HPDE6-E6E7 (cell line): ENCODE data around the gene HAL.

Experiments used
- DNase-seq: peaks from one replicate; pipeline ENCODE4 v3.0.0; 2011; ENCODE audit warnings: missing footprints; ENCODE audit errors: extremely low spot score

HAL gene

DNA sequence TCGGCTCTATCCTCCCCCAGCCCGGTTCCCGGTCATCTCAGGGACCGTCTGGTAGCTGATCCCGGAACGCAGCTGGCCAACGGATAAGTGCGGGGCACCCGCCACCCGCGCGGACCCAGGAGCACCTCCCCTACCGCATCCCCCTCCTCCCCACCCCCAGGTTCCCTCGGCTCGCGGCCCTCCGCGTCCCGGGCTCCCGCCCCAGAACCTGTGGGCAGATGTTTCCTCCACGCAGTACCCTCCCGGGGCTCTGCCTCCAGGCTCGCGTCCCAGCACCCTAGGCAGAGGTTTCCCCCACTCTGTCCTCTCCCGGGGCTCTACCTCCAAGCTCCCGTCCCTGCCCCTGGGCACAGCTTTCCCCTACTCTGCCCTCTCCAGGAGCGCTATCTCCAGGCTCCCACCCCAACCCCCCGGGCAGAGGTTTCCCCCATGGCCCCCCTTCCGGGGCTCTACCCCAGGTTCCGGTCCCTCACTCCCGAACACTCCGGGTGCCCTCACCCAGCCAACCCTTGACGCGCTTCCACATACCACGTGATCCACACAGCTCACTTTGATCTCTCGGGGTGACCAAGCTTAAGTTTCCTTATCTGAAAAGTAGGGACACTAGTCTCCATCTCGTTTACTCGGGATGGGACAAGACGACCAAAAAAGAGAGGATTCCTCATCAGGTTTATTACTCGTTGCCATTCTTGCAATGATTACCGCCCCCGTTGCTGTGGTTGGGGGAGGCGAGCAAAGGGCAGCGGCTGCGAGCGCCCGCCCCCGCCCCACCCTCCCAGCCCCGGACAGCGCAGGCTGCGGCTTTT lies 53.4 kb downstream of the HAL start, which contains the start of gene CCDC38:
CCDC38 (minus strand) TSS at position 91 of the 806 bp plus-strand sequence. CDS start 6,105 bp downstream, outside the sequence.
- DNase-seq = peak; percentile 80

DNA sequence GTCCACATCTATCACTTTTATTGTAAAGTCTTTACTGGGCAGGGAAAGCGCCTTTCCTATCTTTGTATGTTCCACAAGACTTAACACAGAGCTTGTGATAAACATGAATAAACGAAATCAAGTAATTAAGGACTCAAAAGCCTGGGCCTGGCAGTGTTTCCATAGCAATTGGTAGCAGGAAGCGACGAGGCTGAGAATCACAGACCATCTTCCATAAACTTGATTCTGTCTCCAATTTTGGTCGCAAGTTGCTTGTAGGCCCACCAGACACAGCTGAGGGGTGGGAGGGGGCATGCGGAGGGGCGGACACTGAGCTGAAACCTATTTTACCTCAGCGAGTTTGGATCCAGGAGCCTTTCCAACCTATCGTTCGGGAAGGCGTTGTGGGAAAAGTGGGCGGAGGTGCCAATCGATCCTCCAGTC lies 54.0 kb downstream of the HAL start:
- DNase-seq = no peak

DNA sequence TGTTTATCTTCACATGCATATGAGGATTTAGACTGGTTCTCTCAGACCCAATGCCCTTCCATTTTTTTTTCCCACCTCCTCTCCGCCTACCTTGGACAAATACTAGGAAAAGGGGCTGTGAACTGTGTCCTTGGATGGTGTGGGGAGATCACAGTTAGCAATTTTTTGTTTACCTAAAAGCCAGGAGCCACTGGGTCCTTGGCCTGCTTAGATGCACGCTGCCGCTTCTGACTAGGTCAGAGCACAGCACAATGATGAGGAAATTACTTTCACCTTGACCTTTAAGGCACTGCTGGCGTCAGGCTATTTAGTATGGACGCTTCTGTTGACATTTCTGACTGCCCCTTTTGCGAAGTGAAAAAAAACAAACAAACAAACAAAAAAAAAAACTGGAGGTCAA lies 55.6 kb downstream of the HAL start:
- DNase-seq = no peak
